GM23338 (cell line): Measurements from ENCODE around the gene CREB3L2. TPM values are rescaled to one million over a fixed set of nuclear protein-coding genes. Genes with fewer than 3 reads are reported as not detected.

Source experiments
- ATAC-seq: fragments of 200-7000 bp; cut with Tn5 transposase; 3 replicates; pipeline ENCODE4 v1.9.1; 2020
- DNase-seq: peaks from one replicate; pipeline ENCODE4 v3.0.0-alpha.2; 2015; ENCODE audit warnings: low spot score
- H2AFZ ChIP-seq: fragments of 200-600 bp; sonication (generic); 2 replicates; pipeline ENCODE4 v1.8.0; 2016; ENCODE audit warnings: antibody characterized with exemption, mild to moderate bottlenecking, moderate library complexity
- H3F3A ChIP-seq: fragments of 200-600 bp; sonication (generic); replicated peaks from 2 replicates; pipeline ENCODE4 v1.8.0; 2017; ENCODE audit warnings: antibody characterized with exemption, mixed run types, low read depth
- H3K27ac ChIP-seq: fragments of 200-600 bp; sonication (generic); 2 replicates; pipeline ENCODE4 v1.6.1; 2016; ENCODE audit warnings: low read depth
- H3K27me3 ChIP-seq: fragments of 200-600 bp; sonication (generic); 2 replicates; pipeline ENCODE4 v1.8.0; 2016; ENCODE audit warnings: mild to moderate bottlenecking, mixed run types, moderate library complexity; ENCODE audit not compliant: insufficient read depth
- H3K36me3 ChIP-seq: fragments of 200-600 bp; sonication (generic); 2 replicates; pipeline ENCODE4 v1.8.0; 2016; ENCODE audit warnings: mild to moderate bottlenecking; ENCODE audit not compliant: insufficient read depth
- H3K4me1 ChIP-seq: fragments of 200-600 bp; sonication (generic); 2 replicates; pipeline ENCODE4 v1.8.0; 2016; ENCODE audit warnings: mild to moderate bottlenecking, moderate library complexity; ENCODE audit not compliant: insufficient read depth
- H3K4me2 ChIP-seq: fragments of 200-600 bp; sonication (generic); 2 replicates; pipeline ENCODE4 v1.7.1; 2017; ENCODE audit warnings: mixed run types
- H3K4me3 ChIP-seq: fragments of 200-600 bp; sonication (generic); 2 replicates; pipeline ENCODE4 v1.6.1; 2016; ENCODE audit warnings: mixed run types
- H3K79me2 ChIP-seq: fragments of 200-600 bp; sonication (generic); replicated peaks from 2 replicates; pipeline ENCODE4 v1.8.0; 2017; ENCODE audit warnings: mild to moderate bottlenecking; ENCODE audit not compliant: insufficient read depth
- H3K9me2 ChIP-seq: fragments of 200-600 bp; sonication (generic); 2 replicates; pipeline ENCODE4 v1.8.0; 2017; ENCODE audit not compliant: insufficient read depth
- H4K20me1 ChIP-seq: fragments of 200-600 bp; sonication (generic); replicated peaks from 2 replicates; pipeline ENCODE4 v1.8.0; 2017; ENCODE audit warnings: mild to moderate bottlenecking; ENCODE audit not compliant: insufficient read depth
- H3K27ac Mint-ChIP-seq: 2 replicates; pipeline ENCODE4 v1.8.0; 2020; ENCODE audit warnings: inconsistent platforms, mild to moderate bottlenecking, moderate library complexity, mixed read lengths
- H3K27me3 Mint-ChIP-seq: 3 replicates; pipeline ENCODE4 v1.8.0; 2022; ENCODE audit warnings: low read depth, mild to moderate bottlenecking, moderate library complexity, mixed read lengths, inconsistent platforms; ENCODE audit not compliant: insufficient read depth, poor library complexity
- H3K36me3 Mint-ChIP-seq: 3 replicates; pipeline ENCODE4 v1.8.0; 2021; ENCODE audit warnings: low read depth, mild to moderate bottlenecking, inconsistent platforms, moderate library complexity, mixed read lengths
- H3K4me1 Mint-ChIP-seq: 3 replicates; pipeline ENCODE4 v1.8.0; 2020; ENCODE audit warnings: mild to moderate bottlenecking, inconsistent platforms, mixed read lengths
- H3K4me3 Mint-ChIP-seq: 3 replicates; pipeline ENCODE4 v1.8.0; 2021; ENCODE audit warnings: moderate library complexity, mild to moderate bottlenecking, inconsistent platforms, mixed read lengths
- H3K9me3 Mint-ChIP-seq: 3 replicates; pipeline ENCODE4 v1.8.0; 2020; ENCODE audit warnings: moderate library complexity, mild to moderate bottlenecking, inconsistent platforms, mixed read lengths
- EZH2 ChIP-seq: fragments of 200-600 bp; sonication (generic); IDR thresholded peaks from one replicate; pipeline ENCODE4 v1.8.0; 2017; ENCODE audit warnings: antibody characterized with exemption, mild to moderate bottlenecking, low read depth; ENCODE audit not compliant: unreplicated experiment
- JUNB ChIP-seq: IDR thresholded peaks from one replicate; pipeline ENCODE4 v1.6.1; 2016; ENCODE audit warnings: antibody characterized with exemption; ENCODE audit not compliant: unreplicated experiment
- NANOG ChIP-seq: IDR thresholded peaks from 2 replicates; pipeline ENCODE4 v1.6.1; 2016; ENCODE audit warnings: antibody characterized with exemption, borderline replicate concordance
- POLR2AphosphoS5 ChIP-seq: IDR thresholded peaks from 2 replicates; pipeline ENCODE4 v1.6.1; 2016; ENCODE audit warnings: antibody characterized with exemption, low read depth
- REST ChIP-seq: IDR thresholded peaks from one replicate; pipeline ENCODE4 v1.6.1; 2018; ENCODE audit warnings: antibody characterized with exemption; ENCODE audit not compliant: unreplicated experiment
- STAT1 ChIP-seq: IDR thresholded peaks from one replicate; pipeline ENCODE4 v1.6.1; 2016; ENCODE audit warnings: antibody characterized with exemption; ENCODE audit not compliant: unreplicated experiment
- ZNF114 ChIP-seq: fragments of 250-450 bp; sonication (Bioruptor Pico); IDR thresholded peaks from 2 replicates; pipeline ENCODE4 v1.5.0; 2020; ENCODE audit warnings: mild to moderate bottlenecking, moderate library complexity
- ZNF331 ChIP-seq: fragments of 250-450 bp; sonication (Bioruptor Pico); IDR thresholded peaks from 2 replicates; pipeline ENCODE4 v1.5.0; 2020; ENCODE audit warnings: low read depth, mild to moderate bottlenecking, moderate library complexity
- ZNF462 ChIP-seq: fragments of 250-450 bp; sonication (Bioruptor Pico); IDR thresholded peaks from 2 replicates; pipeline ENCODE4 v1.5.0; 2020; ENCODE audit warnings: mild to moderate bottlenecking, moderate library complexity
- polyA plus RNA-seq: library from polyadenylated mRNA; unstranded; fragments of >200 nt; fragmentation: Nextera tagmentation; extraction: Ambion mirVana; gene quantifications from 2 replicates; pipeline ENCODE4 v1.2.1, GENCODE V29; 2016
- total RNA-seq: library from RNA; depleted of rRNA; stranded (reverse); fragments of >200 nt; shearing (Covaris generic); gene quantifications from 2 replicates; pipeline ENCODE4 v1.2.3, GENCODE V29; 2014

Gene CREB3L2
- total and polyA plus RNA-seq, 2 experiments from 2014 or later: 14.5 to 27.1 TPM

GRCh38 chr7:137886281-137886680 lies 115.6 kb downstream of the CREB3L2 start (continued):
- TF ChIP-seq ZNF462 (CRISPR knock-in tag) (no peak), POLR2AphosphoS5 (no peak), EZH2 (no peak), ZNF114 (CRISPR knock-in tag) (no peak), STAT1 (no peak), ZNF331 (no peak), NANOG (no peak)

DNA sequence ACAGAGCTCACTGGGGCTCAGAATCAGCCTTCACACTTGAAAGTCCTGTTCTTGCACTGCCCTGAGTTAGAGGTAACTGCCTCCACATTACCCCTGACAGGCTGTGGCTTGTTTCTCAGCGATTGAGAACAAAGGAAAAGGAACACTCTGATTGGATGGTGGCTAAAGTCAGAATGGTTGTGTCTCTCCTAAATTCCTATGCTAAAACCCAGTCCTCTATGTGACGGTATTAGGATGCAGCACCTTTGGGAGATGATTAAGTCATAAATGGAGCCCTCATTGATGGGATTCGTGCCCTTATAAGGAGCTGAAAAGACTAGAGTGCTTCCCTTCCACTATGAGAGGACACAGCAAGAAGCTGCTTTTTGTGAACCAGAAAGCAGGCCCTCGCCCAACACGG lies 116.2 kb downstream of the CREB3L2 start:
- Histone ChIP-seq H3K4me2 (no peak overlapping the region), H3K27me3 (no peaks in the 10 kb centered on the region), H4K20me1 (0 out of 2 replicates have a peak, but pooled peaks cover 5% of the 10 kb centered on the region), H2AFZ (no peak overlapping the region), H3K4me3 (no peak overlapping the region), H3K79me2 (no peaks in the 10 kb centered on the region; the same call in 1 of the 2 replicates), H3K27ac (peak overlapping the region; percentile 85; the same call in 1 of the 2 replicates), H3F3A (peaks cover 7% of the 10 kb centered on the region), H3K4me1 (peaks cover 25% of the 10 kb centered on the region), H3K36me3 (peaks cover 23% of the 10 kb centered on the region), H3K9me2 (no peaks in the 10 kb centered on the region)
- peaks cover 20% of the 10 kb centered on the region for H3K4me1 Mint-ChIP-seq
- H3K9me3 Mint-ChIP-seq: peaks cover 7% of the 10 kb centered on the region; the same call in 2 of the 3 replicates
- H3K27me3 Mint-ChIP-seq: peaks cover 7% of the 10 kb centered on the region
- 0 out of 3 replicates have a peak overlapping the region, but pooled peaks have one; percentile 7 for H3K4me3 Mint-ChIP-seq
- H3K27ac Mint-ChIP-seq: peak overlapping the region; percentile 90
- DNase-seq: peak; percentile 4
- no peak for TF ChIP-seq ZNF331
- no peak for TF ChIP-seq JUNB
- no peak for TF ChIP-seq POLR2AphosphoS5
- no peak for TF ChIP-seq REST
- peaks cover 57% of the 10 kb centered on the region for H3K36me3 Mint-ChIP-seq
- ATAC-seq: peak; percentile 39
